Activated gamma-delta T cell treated with Interleukin-2 at 50 U/mL for 16 hours (primary cell): ENCODE results near the gene TKT.

Experiments used
- DNase-seq: peaks from one replicate; pipeline ENCODE4 v3.0.0-alpha.2; 2020

The TKT gene

GRCh38 chr3:53195066-53195450 is 60.8 kb downstream of the TKT start:
- DNase-seq = no peak

- no peak for DNase-seq
Measured at GRCh38 chr3:53194210-53195065, 61.4 kb downstream of the TKT start.

DNA sequence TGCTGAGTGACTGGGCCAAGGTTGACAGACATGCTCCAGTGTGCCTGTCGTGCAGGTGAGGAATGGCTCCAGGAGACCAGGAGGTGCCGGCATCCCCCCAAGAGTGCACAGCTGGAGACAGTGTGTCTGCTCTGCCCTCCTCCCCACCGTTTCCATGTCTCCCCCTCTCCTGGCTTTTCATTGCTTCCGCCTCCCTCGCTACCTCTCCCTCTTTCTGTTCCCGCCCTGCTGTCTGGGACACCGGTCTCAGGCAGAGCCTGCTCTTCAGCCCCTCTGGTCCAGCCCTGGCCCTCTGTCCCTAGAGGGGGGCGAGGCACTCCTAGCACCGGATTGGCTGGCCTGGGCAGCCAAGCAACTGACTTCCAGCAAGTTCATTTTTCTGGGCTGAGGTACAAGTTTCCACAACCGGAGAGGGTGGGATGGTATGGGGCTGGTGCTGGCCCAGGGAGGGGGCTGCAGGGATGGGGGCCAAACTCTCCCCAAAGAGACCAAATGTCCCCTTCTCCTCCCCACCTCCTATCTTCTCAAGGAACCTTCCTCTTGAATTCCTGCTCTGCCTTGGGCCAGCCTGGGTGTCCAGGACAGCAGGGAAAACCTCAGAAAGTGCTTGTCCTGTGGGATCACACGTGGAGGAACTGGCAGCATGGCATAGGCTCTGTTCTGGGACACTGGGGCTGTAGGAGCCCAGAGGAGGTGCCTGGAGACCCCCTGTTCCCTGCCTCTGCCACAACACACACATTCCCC is 62.2 kb downstream of the TKT start:
- DNase-seq = no peak

- DNase-seq = no peak
Measured at GRCh38 chr3:53192608-53193007, 63.2 kb downstream of the TKT start.

DNA sequence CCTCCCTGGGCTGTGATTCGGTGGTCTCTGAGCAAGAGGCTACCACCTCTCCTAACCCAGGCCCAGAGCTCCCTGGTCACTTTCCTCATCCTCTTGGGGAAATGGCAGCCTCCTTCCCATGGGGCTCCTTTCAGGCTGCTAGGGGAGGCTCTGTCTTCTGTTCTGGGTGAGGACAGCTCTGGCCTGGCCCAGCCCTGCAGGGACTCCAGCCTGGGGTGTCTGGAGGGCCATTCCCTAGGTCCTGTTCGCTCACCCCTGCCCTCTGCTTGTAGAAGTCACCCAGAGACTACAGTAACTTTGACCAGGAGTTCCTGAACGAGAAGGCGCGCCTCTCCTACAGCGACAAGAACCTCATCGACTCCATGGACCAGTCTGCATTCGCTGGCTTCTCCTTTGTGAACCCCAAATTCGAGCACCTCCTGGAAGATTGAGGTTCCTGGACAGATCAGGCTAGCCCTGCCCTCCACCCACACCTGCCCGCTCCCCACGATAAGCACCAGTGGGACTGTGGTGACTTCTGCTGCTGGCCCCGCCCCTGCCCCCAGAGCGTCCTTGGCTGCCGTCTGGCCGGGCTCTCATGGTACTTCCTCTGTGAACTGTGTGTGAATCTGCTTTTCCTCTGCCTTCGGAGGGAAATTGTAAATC is 63.9 kb downstream of the TKT start:
- DNase-seq = no peak

- DNase-seq = no peak
Measured at GRCh38 chr3:53190659-53191058, 65.2 kb downstream of the TKT start.

DNA sequence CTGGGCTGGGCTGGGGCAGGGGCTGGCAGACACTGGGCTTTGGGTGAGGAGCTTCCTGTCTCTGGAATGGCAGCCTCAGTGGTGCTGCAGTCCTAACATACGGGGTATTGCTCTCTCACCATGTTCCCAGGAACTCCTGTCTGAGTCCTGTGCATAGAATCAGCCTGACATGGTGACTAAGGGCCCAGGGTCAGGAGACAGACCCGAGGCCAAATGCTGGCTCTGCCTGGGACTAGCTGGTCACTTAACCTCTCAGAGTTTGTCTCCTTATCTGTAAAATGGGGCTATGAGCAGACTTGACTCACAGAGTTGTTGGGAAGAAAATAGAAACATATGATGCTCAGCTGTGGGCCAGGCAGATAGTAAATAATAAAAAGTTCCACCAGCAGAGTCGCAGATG is 66.5 kb downstream of the TKT start:
- no peak for DNase-seq

DNA sequence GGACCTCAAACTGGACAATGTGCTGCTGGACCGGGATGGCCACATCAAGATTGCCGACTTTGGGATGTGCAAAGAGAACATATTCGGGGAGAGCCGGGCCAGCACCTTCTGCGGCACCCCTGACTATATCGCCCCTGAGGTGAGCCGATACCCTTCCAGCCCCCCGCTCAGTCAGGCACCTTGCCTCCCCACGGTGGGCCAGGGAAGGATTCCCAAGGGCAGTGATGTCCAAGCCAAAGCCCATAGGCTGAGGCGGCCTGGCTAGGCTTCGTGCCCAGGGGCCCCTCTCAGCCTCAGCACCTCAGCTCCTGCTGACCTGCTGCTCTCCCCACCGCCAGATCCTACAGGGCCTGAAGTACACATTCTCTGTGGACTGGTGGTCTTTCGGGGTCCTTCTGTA is 67.1 kb downstream of the TKT start:
- no peak for DNase-seq

GRCh38 chr3:53188136-53188685 is 67.6 kb downstream of the TKT start:
- DNase-seq = no peak

- no peak for DNase-seq
Measured at GRCh38 chr3:53187430-53187829, 68.4 kb downstream of the TKT start.

- DNase-seq = no peak
Measured at GRCh38 chr3:53186726-53187125, 69.1 kb downstream of the TKT start.

GRCh38 chr3:53185761-53186465 is 69.9 kb downstream of the TKT start:
- no peak for DNase-seq

DNA sequence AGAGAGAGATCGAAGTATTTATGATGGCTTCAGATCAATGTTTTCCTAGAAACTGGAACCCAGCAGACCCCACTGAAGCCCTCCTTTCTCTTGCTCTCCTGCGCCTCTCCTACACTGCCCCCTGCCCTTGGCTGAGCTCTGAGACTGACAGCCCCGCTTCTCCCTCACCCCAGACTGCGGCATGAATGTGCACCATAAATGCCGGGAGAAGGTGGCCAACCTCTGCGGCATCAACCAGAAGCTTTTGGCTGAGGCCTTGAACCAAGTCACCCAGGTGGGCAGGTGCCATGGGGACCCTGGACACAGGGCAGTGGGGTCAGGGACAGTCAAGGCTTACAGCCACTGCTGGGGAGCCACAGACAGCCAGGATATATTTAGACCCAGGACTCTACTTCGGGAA is 71.1 kb downstream of the TKT start:
- no peak for DNase-seq

GRCh38 chr3:53183514-53183913 is 72.3 kb downstream of the TKT start:
- DNase-seq = no peak

- DNase-seq = no peak
Measured at GRCh38 chr3:53182764-53183355, 73.0 kb downstream of the TKT start.

GRCh38 chr3:53181528-53181927 is 74.3 kb downstream of the TKT start:
- DNase-seq = no peak

DNA sequence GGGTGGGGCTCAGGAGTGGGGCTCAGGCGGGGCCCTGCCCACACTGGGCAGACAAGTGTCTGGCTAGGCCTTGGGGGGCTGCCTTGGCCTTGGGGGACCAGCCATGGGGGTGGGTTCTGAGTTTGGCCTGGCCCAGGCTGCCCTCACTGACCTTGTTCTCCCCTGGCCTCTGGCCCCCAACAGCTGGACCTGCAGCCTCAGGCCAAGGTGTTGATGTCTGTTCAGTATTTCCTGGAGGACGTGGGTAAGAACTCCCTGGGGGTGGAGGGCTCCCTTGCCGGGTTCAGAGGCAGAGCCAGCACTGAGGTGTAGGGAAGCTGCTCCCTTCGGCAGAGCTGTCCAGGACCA is 74.8 kb downstream of the TKT start:
- DNase-seq = no peak

DNA sequence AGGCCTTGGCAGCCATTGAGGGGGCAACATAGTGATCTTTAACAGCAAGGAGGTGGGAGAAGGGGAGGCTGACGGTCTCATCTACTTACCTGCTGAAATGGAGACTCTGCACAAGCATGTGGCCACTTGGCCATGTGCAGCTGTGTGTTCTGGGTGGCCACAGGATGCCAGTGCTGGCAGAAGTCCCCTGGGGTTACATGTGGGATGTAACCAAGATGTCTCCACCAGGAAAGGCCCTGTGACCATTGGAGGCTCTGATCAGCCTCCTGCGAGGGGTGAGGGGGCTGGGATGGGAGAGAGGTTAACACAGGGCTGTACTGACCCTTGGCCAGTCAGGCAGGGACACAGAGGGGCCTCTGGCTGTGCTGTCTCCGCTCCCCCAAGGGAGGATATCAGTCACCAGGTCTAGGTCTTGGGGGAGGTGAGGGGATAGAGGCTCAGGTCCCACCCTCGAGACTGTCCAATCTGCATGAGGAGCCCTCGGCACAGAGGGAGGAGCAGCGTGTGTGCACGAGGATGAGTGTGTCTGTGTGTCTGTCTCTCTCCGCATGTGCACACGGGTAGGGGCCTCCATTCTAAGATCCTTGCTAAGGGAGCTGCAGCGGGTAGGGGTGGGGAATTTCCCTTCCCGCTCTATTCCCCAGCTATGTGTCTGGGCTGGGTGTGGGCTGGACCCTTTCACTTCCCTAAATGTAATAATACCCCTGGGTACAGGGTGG is 75.4 kb downstream of the TKT start:
- DNase-seq = no peak

- DNase-seq = no peak
Measured at GRCh38 chr3:53179580-53179979, 76.2 kb downstream of the TKT start.

- DNase-seq = no peak
Measured at GRCh38 chr3:53178246-53178645, 77.6 kb downstream of the TKT start.

- no peak for DNase-seq
Measured at GRCh38 chr3:53175613-53176540, 79.9 kb downstream of the TKT start.
